Smooth muscle cell of the brain vasculature (primary cell): ENCODE results near the gene DGKE.

Experiments used
- DNase-seq: peaks from one replicate; pipeline ENCODE4 v3.0.0-alpha.2; 2012; ENCODE audit warnings: low read depth, low spot score

The DGKE gene

GRCh38 chr17:56890906-56891674, 57.1 kb downstream of the DGKE start:
- no peak for DNase-seq

- no peak for DNase-seq
Measured at GRCh38 chr17:56891751-56892150, 57.8 kb downstream of the DGKE start.

GRCh38 chr17:56892333-56892732, 58.4 kb downstream of the DGKE start:
- DNase-seq: no peak

GRCh38 chr17:56893503-56893902, 59.6 kb downstream of the DGKE start:
- DNase-seq: no peak

- no peak for DNase-seq
Measured at GRCh38 chr17:56894859-56895455, 61.0 kb downstream of the DGKE start.

- DNase-seq: no peak
Measured at GRCh38 chr17:56896217-56896967, 62.4 kb downstream of the DGKE start.

- DNase-seq: no peak
Measured at GRCh38 chr17:56896968-56897359, 63.0 kb downstream of the DGKE start.

GRCh38 chr17:56897646-56898424, 63.9 kb downstream of the DGKE start:
- no peak for DNase-seq

- no peak for DNase-seq
Measured at GRCh38 chr17:56898874-56899273, 64.9 kb downstream of the DGKE start.

GRCh38 chr17:56899403-56899802, 65.5 kb downstream of the DGKE start:
- DNase-seq: no peak

- no peak for DNase-seq
Measured at GRCh38 chr17:56902348-56902747, 68.4 kb downstream of the DGKE start.

- no peak for DNase-seq
Measured at GRCh38 chr17:56903560-56903959, 69.6 kb downstream of the DGKE start.

- no peak for DNase-seq
Measured at GRCh38 chr17:56908001-56908542, 74.1 kb downstream of the DGKE start.

GRCh38 chr17:56909742-56910508, 76.0 kb downstream of the DGKE start:
- no peak for DNase-seq

GRCh38 chr17:56910509-56911235, 76.7 kb downstream of the DGKE start:
- no peak for DNase-seq

GRCh38 chr17:56912105-56912999, 78.4 kb downstream of the DGKE start:
- no peak for DNase-seq

- no peak for DNase-seq
Measured at GRCh38 chr17:56913000-56913311, 79.0 kb downstream of the DGKE start.

GRCh38 chr17:56913353-56913866, 79.5 kb downstream of the DGKE start:
- no peak for DNase-seq
